GM23338 (cell line): ENCODE data around the gene WWP2. TPM values are rescaled to one million over a fixed set of nuclear protein-coding genes. Genes with fewer than 3 reads are reported as not detected.

Experiments
- ATAC-seq: fragments of 200-7000 bp; cut with Tn5 transposase; 3 replicates; pipeline ENCODE4 v1.9.1; 2020
- DNase-seq: peaks from one replicate; pipeline ENCODE4 v3.0.0-alpha.2; 2015; ENCODE audit warnings: low spot score
- H2AFZ ChIP-seq: fragments of 200-600 bp; sonication (generic); 2 replicates; pipeline ENCODE4 v1.8.0; 2016; ENCODE audit warnings: antibody characterized with exemption, mild to moderate bottlenecking, moderate library complexity
- H3F3A ChIP-seq: fragments of 200-600 bp; sonication (generic); replicated peaks from 2 replicates; pipeline ENCODE4 v1.8.0; 2017; ENCODE audit warnings: antibody characterized with exemption, mixed run types, low read depth
- H3K27ac ChIP-seq: fragments of 200-600 bp; sonication (generic); 2 replicates; pipeline ENCODE4 v1.6.1; 2016; ENCODE audit warnings: low read depth
- H3K27me3 ChIP-seq: fragments of 200-600 bp; sonication (generic); 2 replicates; pipeline ENCODE4 v1.8.0; 2016; ENCODE audit warnings: mild to moderate bottlenecking, mixed run types, moderate library complexity; ENCODE audit not compliant: insufficient read depth
- H3K36me3 ChIP-seq: fragments of 200-600 bp; sonication (generic); 2 replicates; pipeline ENCODE4 v1.8.0; 2016; ENCODE audit warnings: mild to moderate bottlenecking; ENCODE audit not compliant: insufficient read depth
- H3K4me1 ChIP-seq: fragments of 200-600 bp; sonication (generic); 2 replicates; pipeline ENCODE4 v1.8.0; 2016; ENCODE audit warnings: mild to moderate bottlenecking, moderate library complexity; ENCODE audit not compliant: insufficient read depth
- H3K4me2 ChIP-seq: fragments of 200-600 bp; sonication (generic); 2 replicates; pipeline ENCODE4 v1.7.1; 2017; ENCODE audit warnings: mixed run types
- H3K4me3 ChIP-seq: fragments of 200-600 bp; sonication (generic); 2 replicates; pipeline ENCODE4 v1.6.1; 2016; ENCODE audit warnings: mixed run types
- H3K79me2 ChIP-seq: fragments of 200-600 bp; sonication (generic); replicated peaks from 2 replicates; pipeline ENCODE4 v1.8.0; 2017; ENCODE audit warnings: mild to moderate bottlenecking; ENCODE audit not compliant: insufficient read depth
- H3K9me2 ChIP-seq: fragments of 200-600 bp; sonication (generic); 2 replicates; pipeline ENCODE4 v1.8.0; 2017; ENCODE audit not compliant: insufficient read depth
- H4K20me1 ChIP-seq: fragments of 200-600 bp; sonication (generic); replicated peaks from 2 replicates; pipeline ENCODE4 v1.8.0; 2017; ENCODE audit warnings: mild to moderate bottlenecking; ENCODE audit not compliant: insufficient read depth
- H3K27ac Mint-ChIP-seq: 2 replicates; pipeline ENCODE4 v1.8.0; 2020; ENCODE audit warnings: inconsistent platforms, mild to moderate bottlenecking, moderate library complexity, mixed read lengths
- H3K27me3 Mint-ChIP-seq: 3 replicates; pipeline ENCODE4 v1.8.0; 2022; ENCODE audit warnings: low read depth, mild to moderate bottlenecking, moderate library complexity, mixed read lengths, inconsistent platforms; ENCODE audit not compliant: insufficient read depth, poor library complexity
- H3K36me3 Mint-ChIP-seq: 3 replicates; pipeline ENCODE4 v1.8.0; 2021; ENCODE audit warnings: low read depth, mild to moderate bottlenecking, inconsistent platforms, moderate library complexity, mixed read lengths
- H3K4me1 Mint-ChIP-seq: 3 replicates; pipeline ENCODE4 v1.8.0; 2020; ENCODE audit warnings: mild to moderate bottlenecking, inconsistent platforms, mixed read lengths
- H3K4me3 Mint-ChIP-seq: 3 replicates; pipeline ENCODE4 v1.8.0; 2021; ENCODE audit warnings: moderate library complexity, mild to moderate bottlenecking, inconsistent platforms, mixed read lengths
- H3K9me3 Mint-ChIP-seq: 3 replicates; pipeline ENCODE4 v1.8.0; 2020; ENCODE audit warnings: moderate library complexity, mild to moderate bottlenecking, inconsistent platforms, mixed read lengths
- CREB1 ChIP-seq: fragments of 250-450 bp; sonication (Bioruptor Pico); IDR thresholded peaks from 2 replicates; pipeline ENCODE4 v1.5.0; 2020; ENCODE audit warnings: low read depth, mild to moderate bottlenecking, moderate library complexity
- CTCF ChIP-seq, 2 experiments: fragments of 200-600 bp in 1 of 2; sonication (generic) in 1 of 2; conservative IDR thresholded peaks; 2 replicates each; pipeline versions ENCODE4 v1.5.1 to v1.6.1; 2016 to 2017; ENCODE audit warnings: antibody characterized with exemption in 2 of 2, low read depth in 2 of 2, mild to moderate bottlenecking in 2 of 2, moderate library complexity in 1 of 2
- ETS1 ChIP-seq: IDR thresholded peaks from 2 replicates; pipeline ENCODE4 v1.6.1; 2016; ENCODE audit warnings: antibody characterized with exemption
- EZH2 ChIP-seq: fragments of 200-600 bp; sonication (generic); IDR thresholded peaks from one replicate; pipeline ENCODE4 v1.8.0; 2017; ENCODE audit warnings: antibody characterized with exemption, mild to moderate bottlenecking, low read depth; ENCODE audit not compliant: unreplicated experiment
- EZH2phosphoT487 ChIP-seq: fragments of 200-600 bp; sonication (generic); IDR thresholded peaks from one replicate; pipeline ENCODE4 v1.8.1; 2018; ENCODE audit warnings: antibody characterized with exemption; ENCODE audit not compliant: unreplicated experiment
- JUNB ChIP-seq: IDR thresholded peaks from one replicate; pipeline ENCODE4 v1.6.1; 2016; ENCODE audit warnings: antibody characterized with exemption; ENCODE audit not compliant: unreplicated experiment
- NANOG ChIP-seq: IDR thresholded peaks from 2 replicates; pipeline ENCODE4 v1.6.1; 2016; ENCODE audit warnings: antibody characterized with exemption, borderline replicate concordance
- POLR2AphosphoS5 ChIP-seq: IDR thresholded peaks from 2 replicates; pipeline ENCODE4 v1.6.1; 2016; ENCODE audit warnings: antibody characterized with exemption, low read depth
- REST ChIP-seq: IDR thresholded peaks from one replicate; pipeline ENCODE4 v1.6.1; 2018; ENCODE audit warnings: antibody characterized with exemption; ENCODE audit not compliant: unreplicated experiment
- STAT1 ChIP-seq: IDR thresholded peaks from one replicate; pipeline ENCODE4 v1.6.1; 2016; ENCODE audit warnings: antibody characterized with exemption; ENCODE audit not compliant: unreplicated experiment
- ZNF114 ChIP-seq: fragments of 250-450 bp; sonication (Bioruptor Pico); IDR thresholded peaks from 2 replicates; pipeline ENCODE4 v1.5.0; 2020; ENCODE audit warnings: mild to moderate bottlenecking, moderate library complexity
- ZNF331 ChIP-seq: fragments of 250-450 bp; sonication (Bioruptor Pico); IDR thresholded peaks from 2 replicates; pipeline ENCODE4 v1.5.0; 2020; ENCODE audit warnings: low read depth, mild to moderate bottlenecking, moderate library complexity
- ZNF462 ChIP-seq: fragments of 250-450 bp; sonication (Bioruptor Pico); IDR thresholded peaks from 2 replicates; pipeline ENCODE4 v1.5.0; 2020; ENCODE audit warnings: mild to moderate bottlenecking, moderate library complexity
- polyA plus RNA-seq: library from polyadenylated mRNA; unstranded; fragments of >200 nt; fragmentation: Nextera tagmentation; extraction: Ambion mirVana; gene quantifications from 2 replicates; pipeline ENCODE4 v1.2.1, GENCODE V29; 2016
- total RNA-seq: library from RNA; depleted of rRNA; stranded (reverse); fragments of >200 nt; shearing (Covaris generic); gene quantifications from 2 replicates; pipeline ENCODE4 v1.2.3, GENCODE V29; 2014

WWP2 gene
- total and polyA plus RNA-seq, 2 experiments from 2014 or later: 12.3 to 35.5 TPM

- TF ChIP-seq STAT1: no peak
- no peak for TF ChIP-seq EZH2phosphoT487
- no peak for TF ChIP-seq ZNF331 (CRISPR knock-in tag)
- no peak for TF ChIP-seq JUNB
- TF ChIP-seq ETS1: no peak
- no peak for TF ChIP-seq EZH2
- no peak for TF ChIP-seq ZNF462 (CRISPR knock-in tag)
- no peak for TF ChIP-seq NANOG
- no peak for TF ChIP-seq CTCF (conservative IDR thresholded peaks at IDR 0.05; ENCODE audit: low read depth in 2 of 2)
- TF ChIP-seq REST: no peak
- no peak for TF ChIP-seq ZNF114 (CRISPR knock-in tag)
- TF ChIP-seq CREB1 (CRISPR knock-in tag): no peak
- no peak for TF ChIP-seq POLR2AphosphoS5
- Mint-ChIP-seq H3K4me1 (peaks cover 4% of the 10 kb centered on the region; the same call in 1 of the 3 replicates), H3K27me3 (peaks cover 2% of the 10 kb centered on the region), H3K9me3 (no peaks in the 10 kb centered on the region), H3K36me3 (peaks cover 88% of the 10 kb centered on the region), H3K4me3 (no peak overlapping the region), H3K27ac (no peak overlapping the region)
- Histone ChIP-seq H3K4me2 (no peak overlapping the region), H4K20me1 (peaks cover 23% of the 10 kb centered on the region), H3K79me2 (peaks cover 46% of the 10 kb centered on the region), H3K9me2 (no peaks in the 10 kb centered on the region), H3K36me3 (peaks cover 77% of the 10 kb centered on the region), H3K27ac (no peak overlapping the region), H3K4me1 (peaks cover 6% of the 10 kb centered on the region; the same call in 1 of the 2 replicates), H3F3A (peaks cover 4% of the 10 kb centered on the region; the same call in 1 of the 2 replicates), H3K4me3 (no peak overlapping the region), H2AFZ (no peak overlapping the region), H3K27me3 (no peaks in the 10 kb centered on the region)
- ATAC-seq (no peak), DNase-seq (no peak)
Measured at GRCh38 chr16:69748694-69749345, 13.3 kb upstream of the WWP2 start.
